Loucy (cell line): Measurements from ENCODE around the gene FCRL6.

Experiments
- H2AFZ ChIP-seq: fragments of 200-600 bp; sonication (generic); 2 replicates; pipeline ENCODE4 v1.6.0; 2016; ENCODE audit warnings: antibody characterized with exemption, mild to moderate bottlenecking, low read length, moderate library complexity
- H3F3A ChIP-seq: fragments of 200-600 bp; 2 replicates; pipeline ENCODE4 v1.6.0; 2016; ENCODE audit warnings: antibody characterized with exemption, low read depth, mild to moderate bottlenecking
- H3K27me3 ChIP-seq: fragments of 200-600 bp; sonication (generic); 2 replicates; pipeline ENCODE4 v1.6.1; 2014; ENCODE audit warnings: low read length, mild to moderate bottlenecking; ENCODE audit not compliant: insufficient read depth, poor library complexity, severe bottlenecking
- H3K36me3 ChIP-seq: fragments of 200-600 bp; sonication (generic); 2 replicates; pipeline ENCODE4 v1.6.1; 2016; ENCODE audit warnings: low read length; ENCODE audit not compliant: insufficient read depth
- H3K4me1 ChIP-seq: fragments of 200-600 bp; sonication (generic); 2 replicates; pipeline ENCODE4 v1.5.1; 2014; ENCODE audit warnings: low read length, mild to moderate bottlenecking; ENCODE audit not compliant: insufficient read depth, poor library complexity, severe bottlenecking
- H3K4me2 ChIP-seq: fragments of 200-600 bp; sonication (generic); 2 replicates; pipeline ENCODE4 v1.6.0; 2014; ENCODE audit warnings: antibody characterized with exemption, low read length, low read depth, mild to moderate bottlenecking; ENCODE audit not compliant: poor library complexity, severe bottlenecking
- H3K4me3 ChIP-seq: fragments of 200-600 bp; sonication (generic); 2 replicates; pipeline ENCODE4 v1.5.1; 2014; ENCODE audit warnings: low read length, mild to moderate bottlenecking, mixed read lengths; ENCODE audit not compliant: poor library complexity, severe bottlenecking
- H3K79me2 ChIP-seq: fragments of 200-600 bp; sonication (generic); 2 replicates; pipeline ENCODE4 v1.6.1; 2014; ENCODE audit warnings: low read length; ENCODE audit not compliant: insufficient read depth
- H3K9ac ChIP-seq: fragments of 200-600 bp; sonication (generic); 2 replicates; pipeline ENCODE4 v1.6.0; 2014; ENCODE audit warnings: mild to moderate bottlenecking, low read depth, low read length, moderate library complexity; ENCODE audit not compliant: poor library complexity, severe bottlenecking
- H3K9me2 ChIP-seq: fragments of 200-600 bp; sonication (generic); replicated peaks from 2 replicates; pipeline ENCODE4 v1.6.1; 2016; ENCODE audit warnings: low read depth, low read length, mixed read lengths
- H3K9me3 ChIP-seq: fragments of 200-600 bp; sonication (generic); 2 replicates; pipeline ENCODE4 v1.6.1; 2014; ENCODE audit warnings: mild to moderate bottlenecking, antibody characterized with exemption, low read length, low read depth; ENCODE audit not compliant: insufficient read depth
- H4K20me1 ChIP-seq: fragments of 200-600 bp; sonication (generic); 2 replicates; pipeline ENCODE4 v1.6.0; 2014; ENCODE audit warnings: antibody characterized with exemption, low read length, mild to moderate bottlenecking; ENCODE audit not compliant: insufficient read depth, poor library complexity, severe bottlenecking
- CTCF ChIP-seq: fragments of 200-600 bp; sonication (generic); conservative IDR thresholded peaks from 2 replicates; pipeline ENCODE4 v1.5.1; 2014; ENCODE audit warnings: mild to moderate bottlenecking, antibody characterized with exemption, low read length
- EZH2phosphoT487 ChIP-seq: fragments of 200-600 bp; IDR thresholded peaks from 2 replicates; pipeline ENCODE4 v1.6.1; 2018; ENCODE audit warnings: antibody characterized with exemption, mild to moderate bottlenecking, moderate library complexity, borderline replicate concordance

The FCRL6 gene

DNA sequence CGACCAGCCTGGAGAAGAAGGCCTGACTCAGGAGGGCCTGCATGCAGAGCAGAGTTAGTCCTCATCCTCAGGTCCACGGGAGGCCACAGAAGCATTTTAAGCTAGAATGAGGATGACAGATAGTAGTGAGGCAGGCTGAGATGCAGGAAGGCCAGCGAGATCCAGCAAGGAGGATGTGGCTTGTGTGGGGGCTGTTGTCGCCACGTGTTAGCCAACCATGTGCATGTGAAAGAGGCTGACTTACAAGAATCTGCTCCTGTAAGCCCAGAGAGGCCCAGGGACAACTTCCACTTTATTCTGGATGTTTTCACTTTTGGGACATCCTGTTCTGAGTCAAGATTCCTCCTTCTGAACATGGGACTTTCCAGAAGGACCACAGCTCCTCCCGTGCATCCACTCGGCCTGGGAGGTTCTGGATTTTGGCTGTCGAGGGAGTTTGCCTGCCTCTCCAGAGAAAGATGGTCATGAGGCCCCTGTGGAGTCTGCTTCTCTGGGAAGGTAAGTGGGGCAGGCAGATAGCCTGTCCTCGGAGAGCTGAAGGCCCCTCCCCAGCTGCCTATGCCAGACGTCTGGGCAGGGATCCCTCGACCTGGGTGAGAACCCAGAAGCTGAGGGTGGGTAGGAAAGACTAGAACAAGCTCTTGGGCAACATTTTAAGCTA is 24.4 kb downstream of the FCRL6 start, which contains the start of gene SLAMF8:
Gene SLAMF8, plus strand, starts transcription at position 433 of the 661 bp plus-strand sequence. Its CDS starts 26 bp downstream, at position 459.
- Histone ChIP-seq H3K4me1 (peaks cover 36% of the 10 kb centered on the region), H3K4me2 (peak within 1 kb of the TSS; percentile 21), H3K9me3 (no peaks in the 10 kb centered on the region)

GRCh38 chr1:159827102-159827490 is 24.9 kb downstream of the FCRL6 start:
- Histone ChIP-seq H3K9me3 (no peaks in the 10 kb centered on the region), H3K4me2 (peak overlapping the region; percentile 21), H3K27me3 (no peaks in the 10 kb centered on the region), H3K9ac (peak overlapping the region; percentile 29), H3K36me3 (no peaks in the 10 kb centered on the region), H3K9me2 (no peaks in the 10 kb centered on the region), H4K20me1 (no peaks in the 10 kb centered on the region), H3K79me2 (no peaks in the 10 kb centered on the region), H2AFZ (no peak overlapping the region), H3F3A (no peaks in the 10 kb centered on the region), H3K4me1 (peaks cover 36% of the 10 kb centered on the region), H3K4me3 (no peak overlapping the region)
- TF ChIP-seq CTCF = no peak
- no peak for TF ChIP-seq EZH2phosphoT487

More for the DNA sequence above, 24.4 kb downstream of the FCRL6 start, which contains the start of gene SLAMF8:
- no peaks in the 10 kb centered on the region for H3K27me3 ChIP-seq
- H3K9ac ChIP-seq = peak within 1 kb of the TSS; percentile 29
- H4K20me1 ChIP-seq = no peaks in the 10 kb centered on the region
- H3K4me3 ChIP-seq = no peak within 1 kb of the TSS
- H3K79me2 ChIP-seq = no peaks in the 10 kb centered on the region
- no peaks in the 10 kb centered on the region for H3K9me2 ChIP-seq
- H2AFZ ChIP-seq = peak within 1 kb of the TSS; percentile 14
- H3K36me3 ChIP-seq = no peaks in the 10 kb centered on the region
- H3F3A ChIP-seq = no peaks in the 10 kb centered on the region
- TF ChIP-seq EZH2phosphoT487 = no peak

GRCh38 chr1:159827549-159827948 is 25.4 kb downstream of the FCRL6 start:
- Histone ChIP-seq H3K79me2 (no peaks in the 10 kb centered on the region), H3K9me3 (no peaks in the 10 kb centered on the region), H3K4me1 (peaks cover 36% of the 10 kb centered on the region), H3K9me2 (no peaks in the 10 kb centered on the region), H3F3A (no peaks in the 10 kb centered on the region), H3K36me3 (no peaks in the 10 kb centered on the region), H3K27me3 (no peaks in the 10 kb centered on the region), H3K9ac (peak overlapping the region; percentile 29), H2AFZ (no peak overlapping the region), H3K4me3 (no peak overlapping the region), H4K20me1 (no peaks in the 10 kb centered on the region), H3K4me2 (peak overlapping the region; percentile 21)
- TF ChIP-seq CTCF (no peak), EZH2phosphoT487 (no peak)

DNA sequence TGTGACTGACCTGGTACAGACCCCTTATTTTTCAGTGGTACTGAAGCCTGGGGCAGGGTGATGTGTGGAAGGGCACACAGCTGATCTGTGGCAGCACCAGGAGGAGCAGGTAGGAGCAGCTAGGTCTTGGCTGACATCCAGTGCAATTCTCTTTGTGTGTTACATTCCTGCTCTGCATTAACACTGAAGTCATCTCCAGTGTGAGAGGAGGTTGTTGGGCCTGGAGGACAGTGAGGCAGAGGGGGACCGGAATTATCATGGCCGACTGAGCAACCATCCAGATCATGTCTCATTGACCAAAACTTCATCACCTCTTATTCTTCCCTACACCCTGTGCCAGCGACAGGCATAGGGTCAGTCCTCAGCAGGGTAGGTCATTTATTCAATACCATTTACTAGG is 26.0 kb downstream of the FCRL6 start:
- H3K9ac ChIP-seq = no peak overlapping the region
- no peaks in the 10 kb centered on the region for H3K27me3 ChIP-seq
- H3K4me3 ChIP-seq = no peak overlapping the region
- peaks cover 36% of the 10 kb centered on the region for H3K4me1 ChIP-seq
- no peak for TF ChIP-seq CTCF
- no peak for TF ChIP-seq EZH2phosphoT487
- H3K4me2 ChIP-seq = no peak overlapping the region
- H3K9me2 ChIP-seq = no peaks in the 10 kb centered on the region
- no peaks in the 10 kb centered on the region for H3K36me3 ChIP-seq
- no peak overlapping the region for H2AFZ ChIP-seq
- H3K9me3 ChIP-seq = no peaks in the 10 kb centered on the region
- H4K20me1 ChIP-seq = no peaks in the 10 kb centered on the region
- H3K79me2 ChIP-seq = no peaks in the 10 kb centered on the region
- H3F3A ChIP-seq = no peaks in the 10 kb centered on the region
